K562 (cell line): Measurements from ENCODE around the gene PRAC2. TPM values are rescaled to one million over a fixed set of nuclear protein-coding genes. Genes with fewer than 3 reads are reported as not detected.

ENCODE experiments used
- ATAC-seq: fragments of 200-7000 bp; cut with Tn5 transposase; 3 replicates; pipeline ENCODE4 v1.9.1; 2020; ENCODE audit warnings: moderate library complexity
- BruUV-seq: library from RNA; stranded (reverse); fragments of 400-500 nt; replicated peaks from 2 replicates; lab custom pipeline; 2021; lab: Mats Ljungman, UMichigan
- CTCF ChIA-PET: fragments of 300-600 bp; formaldehyde crosslinking; extraction: SDS; loops from one replicate; lab custom pipeline; 2021; ENCODE audit warnings: low intra/inter-chr PET ratio; lab: Yijun Ruan, JAX
- POLR2A ChIA-PET: fragments of 300-600, 350-650 bp; sonication (Branson Sonifier 250); formaldehyde crosslinking; extraction: SDS; loops from one replicate; lab custom pipeline; 2021; ENCODE audit warnings: antibody characterized with exemption, inconsistent platforms; lab: Yijun Ruan, JAX
- DNase-seq, 4 experiments: peaks; one replicate each; pipeline versions ENCODE4 v3.0.0 to v3.0.0-alpha.2; 2011 to 2018; ENCODE audit warnings: low spot score in 3 of 4, mixed read lengths in 3 of 4; ENCODE audit errors: extremely low read depth in 1 of 4
- FAIRE-seq: peaks from 2 replicates; lab custom pipeline; 2011; peaks lifted over from hg19 to GRCh38; lab: Jason Lieb, UNC
- H2AFZ ChIP-seq: 2 replicates; pipeline ENCODE4 v1.6.0; 2011; ENCODE audit warnings: low read depth, low read length, control low read depth, inconsistent platforms
- H3K27ac ChIP-seq: fragments of 200-600 bp; 3 replicates; pipeline ENCODE4 v1.8.0; 2011; ENCODE audit warnings: low read depth, mild to moderate bottlenecking, control low read depth, inconsistent platforms, low read length, moderate library complexity, mixed read lengths; ENCODE audit errors: extremely low read depth
- H3K27me3 ChIP-seq, 2 experiments: fragments of 300-600 bp in 1 of 2; 2 replicates in 1 of 2; 3 replicates in 1 of 2; pipeline versions ENCODE4 v1.6.0 to v1.8.0; 2011; ENCODE audit warnings: inconsistent platforms in 2 of 2, low read length in 2 of 2, mild to moderate bottlenecking in 1 of 2, mixed read lengths in 1 of 2, moderate library complexity in 1 of 2; ENCODE audit not compliant: control insufficient read depth in 2 of 2, insufficient read depth in 2 of 2
- H3K36me3 ChIP-seq: fragments of 300-600 bp; 3 replicates; pipeline ENCODE4 v1.8.0; 2011; ENCODE audit warnings: mild to moderate bottlenecking, low read length, inconsistent platforms; ENCODE audit not compliant: control insufficient read depth, insufficient read depth
- H3K4me1 ChIP-seq, 2 experiments: fragments of 200-600 bp in 1 of 2; replicated peaks in 1 of 2; 2 replicates in 1 of 2; 3 replicates in 1 of 2; pipeline versions ENCODE4 v1.5.1 to v1.8.0; 2011; ENCODE audit warnings: inconsistent platforms in 2 of 2, low read length in 2 of 2, mild to moderate bottlenecking in 1 of 2, mixed read lengths in 1 of 2, moderate library complexity in 1 of 2; ENCODE audit not compliant: control insufficient read depth in 2 of 2, insufficient read depth in 2 of 2
- H3K4me2 ChIP-seq: 2 replicates; pipeline ENCODE4 v1.6.1; 2011; ENCODE audit warnings: low read length, control low read depth, inconsistent platforms, mixed read lengths; ENCODE audit not compliant: insufficient read depth
- H3K4me3 ChIP-seq: fragments of 200-600 bp; sonication (generic), shearing (Covaris generic); 2 replicates; pipeline ENCODE4 v1.5.1; 2016; ENCODE audit warnings: control low read depth, inconsistent platforms
- H3K79me2 ChIP-seq: fragments of 200-600 bp; 3 replicates; pipeline ENCODE4 v1.8.0; 2011; ENCODE audit warnings: low read length, inconsistent platforms; ENCODE audit not compliant: control insufficient read depth, insufficient read depth
- H3K9ac ChIP-seq, 2 experiments: 2 replicates each; pipeline versions ENCODE4 v1.6.0 to v1.6.1; 2011; ENCODE audit warnings: low read depth in 2 of 2, low read length in 2 of 2, control low read depth in 1 of 2, inconsistent platforms in 1 of 2, mild to moderate bottlenecking in 1 of 2, mixed read lengths in 1 of 2; ENCODE audit not compliant: insufficient read depth in 1 of 2
- H3K9me1 ChIP-seq: one replicate; pipeline ENCODE4 v1.6.0; 2011; ENCODE audit warnings: inconsistent platforms, mild to moderate bottlenecking, low read length, moderate library complexity; ENCODE audit not compliant: control insufficient read depth, insufficient read depth
- H3K9me3 ChIP-seq: replicated peaks from 2 replicates; pipeline ENCODE4 v1.5.1; 2011; ENCODE audit warnings: low read depth, low read length, inconsistent platforms; ENCODE audit not compliant: control insufficient read depth, insufficient read depth
- H4K20me1 ChIP-seq: replicated peaks from 2 replicates; pipeline ENCODE4 v1.6.1; 2011; ENCODE audit warnings: low read length, inconsistent platforms, mixed read lengths; ENCODE audit not compliant: control insufficient read depth, insufficient read depth
- SMARCA4 ChIP-seq: fragments of 450-650 bp; IDR thresholded peaks from 2 replicates; pipeline ENCODE4 v1.6.1; 2016
- ZNF512 ChIP-seq: IDR thresholded peaks from 2 replicates; pipeline ENCODE4 v1.6.1; 2016; ENCODE audit warnings: missing genetic modification characterization, missing compliant biosample characterization
- WGBS: fragments of 100-300 bp; shearing (Covaris generic); methylation state at CpG from one replicate; pipeline ENCODE4 v1.1.6; 2016; ENCODE audit warnings: low coverage, mixed read lengths; ENCODE audit not compliant: insufficient coverage; ENCODE audit errors: missing lambda C conversion rate; 5-methylcytosine and 5-hydroxymethylcytosine counted together
- in situ Hi-C: fragments of 300-500 bp; cut with MboI; formaldehyde crosslinking; loops from 4 replicates; pipeline ENCODE4 v1.15.0; 2018; ENCODE audit warnings: inconsistent platforms, mixed read lengths
- intact Hi-C: fragments of 100-400 bp; cut with micrococcal nuclease; formaldehyde crosslinking; loops from 2 replicates; pipeline ENCODE4 v1.14.2; 2022
- polyA plus RNA-seq, 8 experiments: library from polyadenylated mRNA; depleted of rRNA in 4 of 8; stranded (reverse) in 5 of 8; unstranded in 3 of 8; fragments of >200 nt; fragmentation: Nextera tagmentation in 2 of 8; fragmentation: Illumina TruSeq in 1 of 8; extraction: Ambion mirVana in 2 of 8; extraction: Trizol in 1 of 8; gene quantifications; 2 replicates each; pipeline versions ENCODE4 v1.2.1 to v1.2.3, GENCODE V29; 2011 to 2014; ENCODE audit warnings: inconsistent platforms in 1 of 8, missing spikeins in 1 of 8
- total RNA-seq, 7 experiments: library from RNA; depleted of rRNA in 6 of 7; stranded (reverse); fragments of >200 nt in 6 of 7; fragmentation: Illumina TruSeq in 2 of 7; extraction: Trizol in 2 of 7; gene quantifications; 2 replicates each; pipeline versions ENCODE4 v1.2.1 to v1.2.3, GENCODE V29; 2011 to 2021; ENCODE audit warnings: low replicate concordance in 1 of 7

The PRAC2 gene
- total and polyA plus RNA-seq, 9 of the 15 experiments (the other 6 are each of a cell fraction or from before 2014, with no cell fraction given): not detected

GRCh38 chr17:48733632-48734328 is 10.8 kb downstream of the PRAC2 start:
- H3K27me3 ChIP-seq: peaks cover 56 to 75% of the 10 kb centered on the region in 2 experiments
- no peak overlapping the region for H3K9ac ChIP-seq
- H3K4me3 ChIP-seq: no peak overlapping the region
- no peak overlapping the region for H3K4me2 ChIP-seq
- H3K9me3 ChIP-seq: no peaks in the 10 kb centered on the region
- ChIA-PET POLR2A (interaction anchor here (0.6 to 1.2 kb wide), 2 partner anchors 9 to 12 kb away, joined by 3 read pairs; no protein-coding TSS in a partner anchor), CTCF (interaction anchor here (0.5 kb wide), 1 partner anchor 140 kb away, joined by 3 read pairs; no protein-coding TSS in a partner anchor)
- ATAC-seq: no peak
- H3K79me2 ChIP-seq: no peaks in the 10 kb centered on the region
- intact Hi-C loops: no loop called here
- H2AFZ ChIP-seq: no peak overlapping the region
- no peak overlapping the region for H3K27ac ChIP-seq
- FAIRE-seq: no peak
- no peaks in the 10 kb centered on the region for H3K9me1 ChIP-seq
- peak; percentile 94 for TF ChIP-seq ZNF512
- no peak for TF ChIP-seq SMARCA4
- TF ChIP-seq, all 486 proteins: peak for 1
- BruUV-seq: no TSS peak
- peaks cover 0 to 11% of the 10 kb centered on the region in 2 experiments; a peak in 2 of 5 replicates for H3K4me1 ChIP-seq
- WGBS: 15% methylated on average over 21 of the region's 22 CpGs
- H4K20me1 ChIP-seq: no peaks in the 10 kb centered on the region; the same call in none of the 2 replicates
- DNase-seq: no peak
- no peaks in the 10 kb centered on the region for H3K36me3 ChIP-seq
- in situ Hi-C loops: no loop called here
